Inferior parietal cortex (tissue), 1 donor: ENCODE data around the gene NFKB1.

Experiments
- DNase-seq: peaks from one replicate; pipeline ENCODE4 v3.0.0-alpha.2; 2016; ENCODE audit errors: extremely low spot score

Gene NFKB1

GRCh38 chr4:102531462-102531861, 30.3 kb downstream of the NFKB1 start:
- DNase-seq: no peak

GRCh38 chr4:102533348-102533747, 32.2 kb downstream of the NFKB1 start:
- no peak for DNase-seq

GRCh38 chr4:102533904-102534303, 32.7 kb downstream of the NFKB1 start:
- DNase-seq: no peak

GRCh38 chr4:102534845-102535244, 33.7 kb downstream of the NFKB1 start:
- DNase-seq: no peak

- no peak for DNase-seq
Measured at GRCh38 chr4:102535398-102536082, 34.4 kb downstream of the NFKB1 start.

GRCh38 chr4:102536768-102537167, 35.6 kb downstream of the NFKB1 start:
- no peak for DNase-seq

GRCh38 chr4:102537269-102537668, 36.1 kb downstream of the NFKB1 start:
- DNase-seq: no peak

- no peak for DNase-seq
Measured at GRCh38 chr4:102541697-102542096, 40.5 kb downstream of the NFKB1 start.

- DNase-seq: no peak
Measured at GRCh38 chr4:102543030-102543928, 42.1 kb downstream of the NFKB1 start.

- no peak for DNase-seq
Measured at GRCh38 chr4:102546635-102547034, 45.5 kb downstream of the NFKB1 start.

GRCh38 chr4:102547973-102548372, 46.8 kb downstream of the NFKB1 start:
- DNase-seq: no peak

GRCh38 chr4:102551958-102552565, 50.9 kb downstream of the NFKB1 start:
- DNase-seq: no peak

- no peak for DNase-seq
Measured at GRCh38 chr4:102552781-102553180, 51.6 kb downstream of the NFKB1 start.

GRCh38 chr4:102553982-102554381, 52.8 kb downstream of the NFKB1 start:
- DNase-seq: no peak

- DNase-seq: peak; percentile 19
Measured at GRCh38 chr4:102554482-102554881, 53.3 kb downstream of the NFKB1 start.

- no peak for DNase-seq
Measured at GRCh38 chr4:102554992-102555391, 53.8 kb downstream of the NFKB1 start.

- no peak for DNase-seq
Measured at GRCh38 chr4:102557636-102558035, 56.5 kb downstream of the NFKB1 start.

- DNase-seq: no peak
Measured at GRCh38 chr4:102560115-102560514, 59.0 kb downstream of the NFKB1 start.

- no peak for DNase-seq
Measured at GRCh38 chr4:102560571-102561341, 59.6 kb downstream of the NFKB1 start.

- DNase-seq: no peak
Measured at GRCh38 chr4:102563000-102563399, 61.8 kb downstream of the NFKB1 start.

- DNase-seq: no peak
Measured at GRCh38 chr4:102564399-102565059, 63.4 kb downstream of the NFKB1 start.
